Measurements from ENCODE around the gene NAA80. TPM values are rescaled to one million over a fixed set of nuclear protein-coding genes. Genes with fewer than 3 reads are reported as not detected.

Gene NAA80
- total RNA-seq, 1 experiment from 2014 or later = 5.3 TPM

- H3K4me1 ChIP-seq (ENCODE audit: insufficient read depth, low read length, poor library complexity, severe bottlenecking) = peaks cover 2% of the 10 kb centered on the region
- no peak overlapping the region for H3K4me3 ChIP-seq (ENCODE audit: low read depth, low read length, poor library complexity, severe bottlenecking)
- POLR2A ChIA-PET (ENCODE audit: low non-redundant PET) = no interaction called here
- no peak for DNase-seq (ENCODE audit: low spot score)
- H3K36me3 ChIP-seq (ENCODE audit: insufficient read depth, low read length, poor library complexity, severe bottlenecking) = peaks cover 4% of the 10 kb centered on the region
- no peaks in the 10 kb centered on the region for H3K27me3 ChIP-seq (replicated peaks; ENCODE audit: insufficient read depth, low read depth, low read length, poor library complexity)
- intact Hi-C loops (cut with micrococcal nuclease; ENCODE audit: unreplicated experiment) = no loop called here
- no peak overlapping the region for H3K27ac ChIP-seq (ENCODE audit: low read depth, low read length, poor library complexity, severe bottlenecking)
- CTCF ChIA-PET = no interaction called here
- TF ChIP-seq CTCF (conservative IDR thresholded peaks at IDR 0.05; ENCODE audit: low read depth, low read length) = no peak
- no peak for TF ChIP-seq EZH2 (IDR thresholded peaks at IDR 0.05; ENCODE audit: borderline replicate concordance, low read depth, low read length, poor library complexity, severe bottlenecking)
- BruUV-seq (replicated peaks) = no TSS peak
- H3K9me3 ChIP-seq (ENCODE audit: low read depth, low read length, poor library complexity, severe bottlenecking) = no peaks in the 10 kb centered on the region
Observed at GRCh38 chr3:50294492-50295403, 4.5 kb downstream of the NAA80 start.

DNA sequence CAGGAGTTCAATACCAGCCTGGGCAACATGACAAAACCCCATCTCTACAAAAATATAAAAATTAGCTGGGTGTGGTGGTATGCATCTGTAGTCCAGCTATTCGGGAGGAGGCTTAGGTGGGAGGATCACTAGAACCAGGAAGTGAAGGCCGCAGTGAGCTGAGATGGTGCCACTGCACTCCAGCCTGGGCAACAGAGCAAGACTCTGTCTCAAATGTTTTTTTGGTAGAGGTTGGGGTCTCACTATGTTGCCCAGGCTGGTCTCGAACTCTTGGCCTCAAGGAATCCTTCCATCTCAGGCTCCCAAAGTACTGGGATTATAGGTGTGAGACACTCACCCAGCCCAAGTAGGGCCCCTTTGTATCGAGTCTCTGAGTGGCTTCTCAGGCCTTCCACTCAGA lies 5.1 kb downstream of the NAA80 start:
- CTCF ChIA-PET = no interaction called here
- intact Hi-C loops (cut with micrococcal nuclease; ENCODE audit: unreplicated experiment) = no loop called here
- BruUV-seq (replicated peaks) = no TSS peak
- Histone ChIP-seq H3K36me3 (ENCODE audit: insufficient read depth, low read length, poor library complexity, severe bottlenecking) (peaks cover 8% of the 10 kb centered on the region), H3K27me3 (replicated peaks; ENCODE audit: insufficient read depth, low read depth, low read length, poor library complexity) (no peaks in the 10 kb centered on the region), H3K4me3 (ENCODE audit: low read depth, low read length, poor library complexity, severe bottlenecking) (no peak overlapping the region), H3K27ac (ENCODE audit: low read depth, low read length, poor library complexity, severe bottlenecking) (no peak overlapping the region), H3K4me1 (ENCODE audit: insufficient read depth, low read length, poor library complexity, severe bottlenecking) (no peaks in the 10 kb centered on the region), H3K9me3 (ENCODE audit: low read depth, low read length, poor library complexity, severe bottlenecking) (no peaks in the 10 kb centered on the region)
- POLR2A ChIA-PET (ENCODE audit: low non-redundant PET) = no interaction called here
- DNase-seq (ENCODE audit: low spot score) = no peak
- TF ChIP-seq CTCF (conservative IDR thresholded peaks at IDR 0.05; ENCODE audit: low read depth, low read length) (no peak), EZH2 (IDR thresholded peaks at IDR 0.05; ENCODE audit: borderline replicate concordance, low read depth, low read length, poor library complexity, severe bottlenecking) (no peak)

GRCh38 chr3:50293079-50293801 lies 6.0 kb downstream of the NAA80 start:
- no TSS peak for BruUV-seq (replicated peaks)
- ChIA-PET CTCF (no interaction called here), POLR2A (ENCODE audit: low non-redundant PET) (no interaction called here)
- Histone ChIP-seq H3K36me3 (ENCODE audit: insufficient read depth, low read length, poor library complexity, severe bottlenecking) (peaks cover 11% of the 10 kb centered on the region), H3K9me3 (ENCODE audit: low read depth, low read length, poor library complexity, severe bottlenecking) (no peaks in the 10 kb centered on the region), H3K4me1 (ENCODE audit: insufficient read depth, low read length, poor library complexity, severe bottlenecking) (no peaks in the 10 kb centered on the region), H3K4me3 (ENCODE audit: low read depth, low read length, poor library complexity, severe bottlenecking) (peak overlapping the region; percentile 77), H3K27ac (ENCODE audit: low read depth, low read length, poor library complexity, severe bottlenecking) (peak overlapping the region; percentile 59), H3K27me3 (replicated peaks; ENCODE audit: insufficient read depth, low read depth, low read length, poor library complexity) (no peaks in the 10 kb centered on the region)
- intact Hi-C loops (cut with micrococcal nuclease; ENCODE audit: unreplicated experiment) = no loop called here
- TF ChIP-seq EZH2 (IDR thresholded peaks at IDR 0.05; ENCODE audit: borderline replicate concordance, low read depth, low read length, poor library complexity, severe bottlenecking) (no peak), CTCF (conservative IDR thresholded peaks at IDR 0.05; ENCODE audit: low read depth, low read length) (no peak)
- DNase-seq (ENCODE audit: low spot score) = no peak

All from A673 (cell line).